ENCODE measurements around the gene PRKAR1B.
"Not testable (repeated sequence)": the region's sequence is repeated elsewhere in the genome, so short reads cannot be mapped to it uniquely, and the experiment has no call there.

Gene PRKAR1B

GRCh38 chr7:672891-673290, 54.2 kb downstream of the PRKAR1B start:
- no peak for DNase-seq

- DNase-seq = no peak
These were observed 55.6 kb downstream of the PRKAR1B start for GRCh38 chr7:671415-672042.

- DNase-seq = no peak
These were observed 56.3 kb downstream of the PRKAR1B start for GRCh38 chr7:670501-671390.

DNA sequence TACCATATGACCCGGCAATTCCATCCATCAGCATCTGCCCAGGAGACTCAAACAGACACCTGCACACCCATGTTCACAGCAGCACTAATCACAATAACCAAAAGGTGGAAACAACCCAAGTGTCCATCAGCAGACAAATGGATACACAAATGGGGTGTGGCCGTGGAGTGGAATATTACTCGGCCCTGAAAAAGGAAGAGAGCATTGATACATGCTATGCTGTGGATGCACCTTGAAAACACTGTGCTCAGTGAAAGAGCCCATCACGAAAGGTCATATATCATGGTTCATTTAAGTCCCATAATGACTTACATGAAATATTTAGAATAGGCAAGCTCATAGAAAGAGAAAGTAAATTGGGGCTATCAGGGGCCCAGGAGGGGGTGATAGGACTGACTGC, 58.1 kb downstream of the PRKAR1B start:
- no peak for DNase-seq

GRCh38 chr7:668139-668931, 58.7 kb downstream of the PRKAR1B start:
- DNase-seq = peak in 1 of 58 donors; percentile 41

GRCh38 chr7:666454-667292, 60.4 kb downstream of the PRKAR1B start:
- DNase-seq = no peak

GRCh38 chr7:665736-666453, 61.2 kb downstream of the PRKAR1B start:
- peak in 24 of 58 donors; percentile 13 to 61 (median 36) for DNase-seq

- DNase-seq = peak in 3 of 58 donors; percentile 30 to 55 (median 49)
These were observed 61.9 kb downstream of the PRKAR1B start for GRCh38 chr7:664997-665735.

DNA sequence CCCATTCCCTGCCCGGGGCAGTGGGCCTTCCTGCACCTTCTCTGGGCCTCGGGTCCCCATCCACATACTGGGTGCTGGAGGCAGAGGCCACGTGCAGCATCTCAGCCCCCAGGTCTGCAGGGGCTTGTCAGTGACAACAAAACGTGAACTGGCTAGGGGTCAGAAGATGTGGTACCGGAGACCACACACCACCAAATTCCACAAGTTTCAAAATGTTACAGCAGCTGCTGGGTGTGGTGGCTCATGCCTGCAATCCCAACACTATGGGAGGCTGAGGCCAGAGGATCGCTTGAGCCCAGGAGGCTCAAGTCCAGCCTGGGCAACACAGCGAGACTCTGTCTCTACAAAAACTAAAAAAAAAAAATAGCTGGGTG, 62.7 kb downstream of the PRKAR1B start:
- no peak for DNase-seq

DNA sequence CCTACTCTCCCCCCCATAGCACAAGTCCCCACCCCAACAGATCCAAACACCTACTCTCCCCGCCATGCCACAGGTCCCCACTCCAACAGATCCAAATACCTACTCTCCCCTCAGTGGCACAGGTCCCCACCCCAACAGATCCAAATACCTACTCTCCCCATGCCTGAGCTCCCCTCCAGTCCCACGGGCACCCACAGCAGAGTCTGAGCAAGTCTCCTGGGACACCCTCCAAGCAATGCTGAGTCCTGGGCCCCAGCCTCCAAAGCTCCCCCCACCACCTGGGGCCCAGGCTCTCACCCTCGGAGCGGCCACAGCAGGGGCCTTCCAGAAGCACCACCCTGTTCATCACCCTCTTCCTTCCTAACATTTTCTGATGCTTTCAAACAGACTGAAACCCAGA, 64.5 kb downstream of the PRKAR1B start:
- no peak for DNase-seq

- no peak for DNase-seq
These were observed 67.1 kb downstream of the PRKAR1B start for GRCh38 chr7:659996-660395.

- no peak for DNase-seq
These were observed 67.7 kb downstream of the PRKAR1B start for GRCh38 chr7:659306-659847.

DNA sequence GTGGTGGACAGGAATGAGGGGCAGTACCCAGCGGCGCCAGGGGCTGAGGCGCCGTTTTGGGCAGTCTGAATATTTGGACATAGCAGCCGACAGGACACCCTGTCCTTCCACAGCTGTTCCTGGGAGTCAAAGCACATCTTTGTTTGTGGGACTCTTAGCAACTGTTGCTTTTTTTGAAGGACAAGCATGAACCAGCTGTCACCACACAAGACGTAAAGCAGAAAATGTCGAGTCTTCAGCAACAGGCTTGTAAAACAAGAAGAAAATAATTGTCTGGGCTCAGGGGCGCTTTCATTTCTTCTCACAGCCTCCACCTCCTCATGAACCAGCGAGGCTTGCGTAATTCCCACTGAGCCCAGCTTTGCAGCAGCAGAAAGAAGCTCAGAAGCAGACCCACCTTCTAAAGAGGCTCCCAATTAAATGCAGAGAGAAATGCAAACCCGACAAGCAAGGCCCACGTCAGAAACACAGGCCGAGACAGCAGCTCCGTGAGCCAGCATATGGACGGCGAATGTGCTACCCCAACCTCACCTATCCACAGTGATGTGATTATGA, 69.4 kb downstream of the PRKAR1B start:
- peak in 21 of 58 donors; percentile 7 to 71 (median 39) for DNase-seq

GRCh38 chr7:657010-657409, 70.1 kb downstream of the PRKAR1B start:
- DNase-seq = not testable (repeated sequence)

DNA sequence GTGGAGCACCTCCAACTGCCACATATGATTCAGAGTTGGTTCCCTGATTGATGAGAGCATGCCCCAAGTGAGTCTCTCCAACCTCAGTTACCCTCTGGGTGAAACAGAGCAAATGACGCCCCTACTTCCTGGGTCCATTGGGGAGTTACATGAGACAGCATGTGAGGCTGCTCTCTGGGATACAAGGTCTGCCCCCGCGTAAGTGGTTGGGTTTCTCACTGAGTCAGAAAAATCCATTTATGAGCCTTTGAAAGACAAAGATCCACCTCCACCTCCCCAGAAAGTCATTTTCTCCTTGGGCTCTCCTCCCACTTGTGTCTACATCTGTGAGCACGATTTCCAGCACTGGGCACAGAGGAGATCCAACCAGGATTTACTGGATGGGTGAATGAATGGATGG, 71.3 kb downstream of the PRKAR1B start:
- no peak for DNase-seq

GRCh38 chr7:653829-654764, 73.0 kb downstream of the PRKAR1B start:
- DNase-seq = no peak

DNA sequence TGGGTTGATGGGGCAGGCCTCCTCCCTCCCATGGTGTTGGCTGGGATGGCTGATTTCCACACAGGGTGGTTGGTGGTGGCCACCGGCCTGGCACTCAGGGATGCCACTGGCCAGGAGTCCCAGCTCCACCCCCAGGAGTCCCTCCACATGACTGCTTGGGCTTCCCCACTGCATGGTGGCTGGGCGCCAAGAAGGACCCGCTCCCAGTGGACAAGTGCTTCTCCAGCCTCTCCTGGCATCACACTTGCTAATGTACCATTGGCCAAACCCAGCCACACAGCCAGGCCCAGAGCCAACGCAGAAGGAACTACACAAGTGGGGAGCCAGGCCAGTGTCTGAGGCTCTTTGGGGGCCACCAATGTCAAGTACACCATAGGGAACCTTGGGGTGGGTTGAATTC, 74.2 kb downstream of the PRKAR1B start:
- no peak for DNase-seq

GRCh38 chr7:652167-652566, 74.9 kb downstream of the PRKAR1B start:
- not testable (repeated sequence) for DNase-seq
